Natural killer cell (primary cell): ENCODE results near the gene TOM1. TPM values are rescaled to one million over a fixed set of nuclear protein-coding genes. Genes with fewer than 3 reads are reported as not detected.
A peak's percentile ranks its signal among the peaks of the same experiment; 100 is the strongest.

Source experiments
- ATAC-seq, 3 donors: fragments of 150-1000 bp in 2 of 3; fragments of 200-7000 bp in 1 of 3; cut with Tn5 transposase; 1 replicate in 1 of 3; 2 replicates in 2 of 3; pipeline ENCODE4 v1.10.0; 2021; ENCODE audit warnings: mild to moderate bottlenecking in 2 of 3, moderate library complexity in 2 of 3
- DNase-seq, 2 donors: peaks; one replicate each; pipeline versions ENCODE4 v3.0.0 to v3.0.0-alpha.2; 2013 to 2021; ENCODE audit warnings: mixed read lengths in 1 of 2
- H3K27ac ChIP-seq: one replicate; pipeline ENCODE4 v1.5.1; 2013; ENCODE audit warnings: mild to moderate bottlenecking, low read length
- H3K27me3 ChIP-seq: one replicate; pipeline ENCODE4 v1.6.1; 2013; ENCODE audit warnings: low read length; ENCODE audit not compliant: control insufficient read depth, insufficient read depth
- H3K36me3 ChIP-seq: one replicate; pipeline ENCODE4 v1.6.1; 2013; ENCODE audit warnings: low read length; ENCODE audit not compliant: control insufficient read depth, insufficient read depth
- H3K4me1 ChIP-seq: one replicate; pipeline ENCODE4 v1.6.1; 2013; ENCODE audit warnings: low read length; ENCODE audit not compliant: control insufficient read depth, insufficient read depth
- H3K4me3 ChIP-seq: one replicate; pipeline ENCODE4 v1.5.1; 2013; ENCODE audit warnings: low read length
- H3K9me3 ChIP-seq: one replicate; pipeline ENCODE4 v1.6.1; 2013; ENCODE audit warnings: low read length; ENCODE audit not compliant: control insufficient read depth, insufficient read depth
- H3K27ac Mint-ChIP-seq, 2 donors: one replicate each; pipeline ENCODE4 v1.8.0; 2022; ENCODE audit warnings: mild to moderate bottlenecking in 2 of 2, mixed read lengths in 2 of 2, moderate library complexity in 1 of 2
- H3K27me3 Mint-ChIP-seq, 2 donors: one replicate each; pipeline ENCODE4 v1.8.0; 2022; ENCODE audit warnings: low read depth in 2 of 2, mixed read lengths in 2 of 2
- H3K36me3 Mint-ChIP-seq: one replicate; pipeline ENCODE4 v1.8.0; 2022; ENCODE audit warnings: mixed read lengths
- H3K4me1 Mint-ChIP-seq, 2 donors: one replicate each; pipeline ENCODE4 v1.8.0; 2022; ENCODE audit warnings: mixed read lengths in 2 of 2
- H3K4me3 Mint-ChIP-seq: one replicate; pipeline ENCODE4 v1.8.0; 2022; ENCODE audit warnings: mild to moderate bottlenecking, moderate library complexity, mixed read lengths
- H3K9me3 Mint-ChIP-seq, 2 donors: one replicate each; pipeline ENCODE4 v1.8.0; 2022; ENCODE audit warnings: mixed read lengths in 2 of 2
- WGBS: methylation state at CpG from one replicate; pipeline ENCODE4 v1.1.7; 2013; ENCODE audit warnings: missing lambda C conversion rate; ENCODE audit not compliant: insufficient coverage; 5-methylcytosine and 5-hydroxymethylcytosine counted together
- intact Hi-C: fragments of 100-400 bp; cut with micrococcal nuclease; formaldehyde crosslinking; loops from one replicate; pipeline ENCODE4 v1.14.2; 2022
- total RNA-seq, 4 donors: library from RNA; stranded (reverse); fragments of 120-200 nt in 1 of 4; gene quantifications; one replicate each; pipeline versions ENCODE4 v1.2.3 to v1.2.4, GENCODE V29; 2013 to 2022
- TF ChIP-seq, protein P1 (sequence below): fragments of 200-600 bp; IDR thresholded peaks from one replicate; pipeline ENCODE4 v1.8.0; 2022; ENCODE audit warnings: antibody characterized with exemption

Gene TOM1
- total RNA-seq, 3 donors from 2014 or later (not counting 1 experiment from before 2014, with no cell fraction given): 102 to 132 (median 107) TPM

DNA sequence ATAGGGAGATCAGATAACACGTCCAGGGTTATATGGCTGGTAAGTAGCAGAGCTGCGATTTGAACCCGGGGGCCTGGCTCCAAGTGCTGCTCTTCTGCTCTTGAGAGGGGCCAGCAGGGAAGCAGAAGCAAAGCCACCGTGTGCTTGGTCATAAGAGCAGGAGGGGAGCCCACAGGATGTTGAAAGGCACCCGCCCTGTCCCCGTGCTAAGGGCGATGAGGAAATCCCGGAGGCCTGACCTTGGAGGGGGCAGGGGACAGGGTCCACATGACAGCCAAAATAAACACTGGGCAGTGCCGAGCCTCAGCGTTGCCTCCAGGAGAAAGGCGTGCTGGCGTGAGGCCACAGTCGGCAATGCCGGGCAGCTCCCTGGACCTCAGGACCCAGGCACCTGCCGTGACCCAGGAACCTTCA, 28.8 kb downstream of the TOM1 start:
- peaks cover 58% of the 10 kb centered on the region for H3K36me3 ChIP-seq
- no peak overlapping the region for H3K27ac Mint-ChIP-seq
- H3K9me3 Mint-ChIP-seq: no peaks in the 10 kb centered on the region
- 84% methylated on average over 15 of the region's 15 CpGs for WGBS
- peaks cover 28% of the 10 kb centered on the region for H3K4me1 ChIP-seq
- no peak for DNase-seq
- H3K4me3 Mint-ChIP-seq: no peak overlapping the region
- intact Hi-C loops: no loop called here
- peaks cover 6 to 12% of the 10 kb centered on the region in 2 donors for H3K4me1 Mint-ChIP-seq
- H3K9me3 ChIP-seq: no peaks in the 10 kb centered on the region
- no peaks in the 10 kb centered on the region for H3K27me3 ChIP-seq
- no peak overlapping the region for H3K27ac ChIP-seq
- no peaks in the 10 kb centered on the region for H3K36me3 Mint-ChIP-seq
- ATAC-seq: peak in 1 of 3 donors; percentile 42
- H3K27me3 Mint-ChIP-seq: no peaks in the 10 kb centered on the region
- TF ChIP-seq, protein P1, sequence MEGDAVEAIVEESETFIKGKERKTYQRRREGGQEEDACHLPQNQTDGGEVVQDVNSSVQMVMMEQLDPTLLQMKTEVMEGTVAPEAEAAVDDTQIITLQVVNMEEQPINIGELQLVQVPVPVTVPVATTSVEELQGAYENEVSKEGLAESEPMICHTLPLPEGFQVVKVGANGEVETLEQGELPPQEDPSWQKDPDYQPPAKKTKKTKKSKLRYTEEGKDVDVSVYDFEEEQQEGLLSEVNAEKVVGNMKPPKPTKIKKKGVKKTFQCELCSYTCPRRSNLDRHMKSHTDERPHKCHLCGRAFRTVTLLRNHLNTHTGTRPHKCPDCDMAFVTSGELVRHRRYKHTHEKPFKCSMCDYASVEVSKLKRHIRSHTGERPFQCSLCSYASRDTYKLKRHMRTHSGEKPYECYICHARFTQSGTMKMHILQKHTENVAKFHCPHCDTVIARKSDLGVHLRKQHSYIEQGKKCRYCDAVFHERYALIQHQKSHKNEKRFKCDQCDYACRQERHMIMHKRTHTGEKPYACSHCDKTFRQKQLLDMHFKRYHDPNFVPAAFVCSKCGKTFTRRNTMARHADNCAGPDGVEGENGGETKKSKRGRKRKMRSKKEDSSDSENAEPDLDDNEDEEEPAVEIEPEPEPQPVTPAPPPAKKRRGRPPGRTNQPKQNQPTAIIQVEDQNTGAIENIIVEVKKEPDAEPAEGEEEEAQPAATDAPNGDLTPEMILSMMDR: no peak
- no peak overlapping the region for H3K4me3 ChIP-seq

DNA sequence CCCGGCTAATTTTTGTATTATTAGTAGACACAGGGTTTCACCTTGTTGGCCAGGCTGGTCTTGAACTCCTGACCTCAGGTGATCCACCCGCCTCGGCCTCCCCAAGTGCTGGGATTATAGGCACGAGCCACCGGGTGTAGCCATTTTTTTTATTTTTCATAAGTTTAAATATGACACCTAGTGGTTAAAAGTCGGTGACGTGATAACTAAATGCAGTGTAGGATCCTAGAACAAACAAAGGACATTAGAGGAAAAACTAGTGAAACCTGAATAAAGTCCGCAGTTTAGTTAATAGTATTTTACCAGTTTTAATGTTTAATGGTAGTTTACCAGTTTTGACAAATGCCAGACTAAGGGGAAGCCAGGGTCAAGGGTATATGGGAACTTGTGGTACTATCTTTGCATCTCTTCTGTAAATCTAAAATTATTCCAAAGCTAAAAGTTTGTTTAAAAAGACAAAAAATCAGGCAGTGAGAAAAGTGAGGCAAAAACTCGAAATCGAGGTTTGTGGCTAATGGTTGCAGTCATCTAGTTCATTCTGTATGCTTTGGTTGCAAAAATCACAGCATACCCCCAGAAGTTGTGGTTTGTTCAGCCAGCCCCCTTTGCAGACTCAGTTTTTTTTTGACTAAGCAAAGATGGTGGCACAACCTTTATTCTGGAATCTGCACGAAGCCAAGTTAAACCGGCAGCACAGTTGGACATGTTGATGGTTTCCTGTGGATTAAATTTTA, 29.6 kb downstream of the TOM1 start:
- Histone ChIP-seq H3K36me3 (peaks cover 60% of the 10 kb centered on the region), H3K27ac (no peak overlapping the region), H3K27me3 (no peaks in the 10 kb centered on the region), H3K9me3 (no peaks in the 10 kb centered on the region), H3K4me1 (peaks cover 28% of the 10 kb centered on the region), H3K4me3 (no peak overlapping the region)
- WGBS: 76% methylated on average over 12 of the region's 12 CpGs
- intact Hi-C loops: no loop called here
- ATAC-seq (no peak), DNase-seq (peak in 1 of 2 donors; percentile 25)
- TF ChIP-seq, protein P1: no peak
- H3K4me3 Mint-ChIP-seq: peak overlapping the region; percentile 47
- no peaks in the 10 kb centered on the region for H3K27me3 Mint-ChIP-seq
- H3K36me3 Mint-ChIP-seq: no peaks in the 10 kb centered on the region
- peaks cover 6 to 12% of the 10 kb centered on the region in 2 donors for H3K4me1 Mint-ChIP-seq
- H3K9me3 Mint-ChIP-seq: no peaks in the 10 kb centered on the region
- no peak overlapping the region for H3K27ac Mint-ChIP-seq

DNA sequence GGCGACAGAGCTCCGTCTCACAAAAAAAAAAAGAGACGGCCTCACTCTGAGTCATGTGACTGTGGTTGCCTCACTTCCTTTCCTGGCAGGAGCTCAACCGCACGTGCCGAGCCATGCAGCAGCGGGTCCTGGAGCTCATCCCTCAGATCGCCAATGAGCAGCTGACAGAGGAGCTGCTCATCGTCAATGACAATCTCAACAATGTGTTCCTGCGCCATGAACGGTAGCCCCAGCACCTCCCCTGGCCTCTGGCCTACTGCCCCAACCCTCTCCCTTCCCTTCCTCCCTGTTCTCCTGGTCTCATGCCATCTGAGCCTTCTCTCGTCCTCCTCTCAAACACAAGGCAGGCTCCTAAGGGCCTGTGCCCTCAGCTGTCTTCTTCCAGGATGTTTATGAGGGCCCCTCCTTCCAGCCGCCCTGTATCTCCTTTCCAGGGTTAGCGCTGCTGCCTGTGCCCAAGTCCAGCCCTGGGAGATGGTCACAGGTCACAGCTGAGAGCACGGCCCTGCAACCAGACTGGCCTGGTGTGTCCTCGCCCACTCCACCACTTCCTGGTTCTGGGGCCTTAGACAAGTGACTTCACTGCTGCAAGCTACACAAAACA, 30.7 kb downstream of the TOM1 start:
- WGBS: 18% methylated on average over 16 of the region's 16 CpGs
- no peaks in the 10 kb centered on the region for H3K9me3 ChIP-seq
- DNase-seq (peak in 1 of 2 donors; percentile 72), ATAC-seq (peak; percentile 46 to 66 (median 54))
- TF ChIP-seq, protein P1: no peak
- peak overlapping the region; percentile 76 to 83 for H3K27ac Mint-ChIP-seq
- no peaks in the 10 kb centered on the region for H3K9me3 Mint-ChIP-seq
- H3K27ac ChIP-seq: peak overlapping the region; percentile 22
- H3K36me3 Mint-ChIP-seq: no peaks in the 10 kb centered on the region
- peak overlapping the region; percentile 57 for H3K4me3 Mint-ChIP-seq
- H3K4me1 Mint-ChIP-seq: peaks cover 6 to 12% of the 10 kb centered on the region in 2 donors
- H3K4me1 ChIP-seq: peaks cover 28% of the 10 kb centered on the region
- H3K27me3 Mint-ChIP-seq: no peaks in the 10 kb centered on the region
- H3K36me3 ChIP-seq: peaks cover 60% of the 10 kb centered on the region
- H3K27me3 ChIP-seq: no peaks in the 10 kb centered on the region
- no peak overlapping the region for H3K4me3 ChIP-seq
- intact Hi-C loops: no loop called here
